Effector CD8-positive, alpha-beta T cell (primary cell): Measurements from ENCODE around the gene LAMA4.
A peak's percentile ranks its signal among the peaks of the same experiment; 100 is the strongest.

Experiments used
- DNase-seq: peaks from one replicate; lab custom pipeline; 2025; lab: John Stamatoyannopoulos, UW

The LAMA4 gene

DNA sequence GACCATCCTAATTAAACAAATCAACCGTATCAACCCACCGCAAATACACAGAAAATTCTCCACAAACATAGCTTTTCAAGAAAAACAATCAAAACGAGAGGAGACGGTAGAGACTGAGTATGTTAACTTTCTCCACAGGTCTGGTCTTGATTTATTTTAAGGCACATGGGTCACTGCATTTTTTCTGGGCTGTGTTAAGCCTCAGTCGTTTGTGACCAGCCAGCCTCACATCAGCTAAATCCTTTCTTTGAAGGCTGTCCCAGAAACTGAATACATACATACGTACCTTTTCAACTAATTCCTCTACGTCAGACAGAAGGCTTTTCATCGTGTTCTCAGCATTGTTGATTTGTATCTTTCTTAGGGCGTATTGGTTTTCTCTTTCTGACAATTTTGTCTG, 69.4 kb downstream of the LAMA4 start:
- DNase-seq, result no peak

DNA sequence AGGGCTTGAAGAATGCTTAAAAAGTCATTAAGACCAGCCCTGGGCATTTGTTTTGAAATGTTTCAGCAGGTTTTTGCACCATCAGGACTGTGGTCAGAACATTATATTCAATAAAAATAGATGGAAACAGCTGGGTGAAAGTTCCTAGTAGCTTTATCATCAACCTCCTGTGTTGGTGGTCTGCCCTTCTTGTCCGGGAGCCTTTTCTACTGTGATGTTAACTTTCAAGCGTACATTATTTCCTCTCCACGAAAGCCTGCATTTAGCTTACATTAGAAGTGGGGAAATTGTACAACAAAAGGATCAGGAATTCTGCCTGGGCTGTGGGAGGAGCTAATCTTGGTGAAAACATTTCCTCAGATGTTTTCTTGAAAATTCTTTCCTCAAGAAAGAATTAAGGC, 71.1 kb downstream of the LAMA4 start:
- DNase-seq, result no peak

- DNase-seq, result no peak
Measured at GRCh38 chr6:112181130-112181529, 73.2 kb downstream of the LAMA4 start.

- DNase-seq, result peak; percentile 14
Measured at GRCh38 chr6:112180095-112180820, 74.1 kb downstream of the LAMA4 start.

DNA sequence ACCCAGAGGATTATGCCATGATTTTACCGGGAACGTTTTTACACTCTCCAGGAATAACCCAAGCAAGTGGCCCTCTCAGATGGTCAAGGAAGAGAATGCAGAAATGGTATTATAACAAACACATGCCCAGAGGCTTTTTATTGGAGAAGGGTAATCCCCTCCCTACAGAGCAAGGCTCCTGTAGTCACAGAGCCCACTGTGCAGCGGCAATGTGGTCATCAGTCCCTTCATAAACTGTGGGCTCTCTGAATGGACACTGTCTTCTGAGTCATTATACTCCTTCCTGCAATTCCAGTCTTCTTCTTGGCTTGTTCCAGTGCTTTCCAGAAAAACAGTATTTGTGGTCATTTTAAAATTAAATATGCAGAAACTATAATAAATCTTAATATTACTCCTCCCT, 74.7 kb downstream of the LAMA4 start:
- no peak for DNase-seq

- no peak for DNase-seq
Measured at GRCh38 chr6:112178846-112179245, 75.5 kb downstream of the LAMA4 start.

GRCh38 chr6:112177092-112177491, 77.3 kb downstream of the LAMA4 start:
- DNase-seq, result no peak

GRCh38 chr6:112176175-112176574, 78.2 kb downstream of the LAMA4 start:
- no peak for DNase-seq

DNA sequence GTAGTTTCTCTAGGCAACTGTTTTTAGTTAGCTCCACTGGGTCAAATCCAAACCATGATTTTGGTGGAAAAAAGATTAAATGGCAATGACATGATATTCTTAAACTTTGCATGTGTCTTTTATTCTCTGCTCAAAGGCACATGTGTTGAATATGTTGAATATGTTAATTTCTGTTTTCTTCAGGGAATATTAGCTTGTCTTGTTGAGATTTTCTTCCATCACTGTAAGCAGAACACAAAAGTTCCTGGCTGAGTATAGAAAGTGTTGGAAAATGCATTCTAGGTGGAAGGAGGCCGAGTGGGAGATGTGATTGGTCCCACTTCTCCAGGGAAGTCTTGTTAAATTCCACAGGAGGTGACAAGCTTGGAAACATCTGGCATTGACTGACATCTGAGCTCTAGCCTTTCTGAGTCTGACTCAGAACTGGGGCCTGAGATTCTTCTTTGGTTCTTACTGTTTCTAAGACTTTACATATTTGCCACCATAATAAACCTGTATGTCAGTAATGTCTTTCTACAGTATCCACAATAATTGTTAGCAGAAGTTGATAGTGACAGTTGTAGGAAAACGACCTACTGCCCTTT, 81.1 kb downstream of the LAMA4 start:
- DNase-seq, result no peak

- DNase-seq, result no peak
Measured at GRCh38 chr6:112172540-112172939, 81.8 kb downstream of the LAMA4 start.

- no peak for DNase-seq
Measured at GRCh38 chr6:112169541-112169940, 84.8 kb downstream of the LAMA4 start.

DNA sequence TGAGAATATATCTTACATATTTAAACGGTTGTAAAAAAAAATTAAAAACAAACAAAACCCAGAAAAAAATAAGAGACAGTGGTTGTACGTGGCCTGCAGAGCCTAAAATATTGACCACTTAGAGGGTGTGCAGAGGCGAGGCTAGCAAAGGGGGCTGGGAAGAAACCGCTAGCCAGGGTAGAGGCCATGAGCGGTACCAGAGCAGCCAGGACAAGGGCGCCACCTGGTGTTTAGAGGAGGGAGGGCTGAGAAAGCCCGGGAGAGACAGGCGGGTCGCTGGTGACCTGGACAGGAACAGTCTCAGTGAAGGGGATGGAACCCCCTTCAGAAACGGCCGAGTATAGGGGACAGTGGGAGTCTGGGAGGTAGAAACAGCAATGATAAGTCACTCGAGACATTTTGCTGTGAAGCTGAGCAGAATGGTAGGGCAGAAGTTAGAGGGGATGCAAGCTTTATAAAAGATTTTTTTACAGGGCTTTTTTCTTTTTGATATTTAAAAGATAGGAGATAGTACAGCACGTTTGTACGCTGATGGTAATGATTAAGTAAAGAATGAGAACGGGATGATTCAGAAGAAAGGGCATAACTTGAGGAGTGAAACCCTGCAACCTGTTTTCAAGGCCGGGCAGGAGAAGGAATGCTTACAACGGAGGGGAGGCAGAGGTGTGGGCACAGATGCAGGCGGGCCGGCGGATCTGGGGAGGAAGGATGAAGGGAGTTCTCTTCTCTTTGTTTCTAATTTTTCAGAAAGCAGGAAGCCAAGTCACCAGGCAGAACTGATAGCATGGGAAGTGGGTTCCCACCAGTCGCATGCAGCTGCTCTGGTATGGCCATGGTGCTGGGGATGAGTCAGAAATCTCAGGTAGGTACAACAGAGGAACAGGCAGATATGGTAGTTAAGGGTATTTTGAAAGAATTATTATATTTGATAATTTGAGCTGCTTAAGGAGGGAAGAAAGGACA, 90.8 kb downstream of the LAMA4 start:
- peak; percentile 58 for DNase-seq

DNA sequence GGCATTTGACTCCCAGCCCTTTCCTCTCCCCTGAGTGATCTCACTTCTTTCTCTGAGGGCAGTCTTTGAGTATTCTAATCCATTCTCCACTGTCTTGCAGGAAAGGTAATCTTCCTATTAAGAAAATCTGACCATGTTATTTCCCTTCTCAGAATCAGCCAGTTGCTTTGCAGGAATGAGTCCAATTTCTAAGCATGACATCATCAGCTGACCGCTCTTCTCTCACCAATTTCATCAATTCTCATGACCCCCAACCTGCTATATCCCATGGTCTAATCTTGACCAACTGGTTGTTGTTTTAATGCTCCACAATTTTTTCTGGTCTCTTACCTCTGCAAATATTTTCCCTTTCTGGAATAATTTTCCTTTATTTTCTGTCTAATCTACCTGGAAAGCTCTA, 93.6 kb downstream of the LAMA4 start:
- no peak for DNase-seq

GRCh38 chr6:112156668-112157067, 97.7 kb downstream of the LAMA4 start:
- no peak for DNase-seq

DNA sequence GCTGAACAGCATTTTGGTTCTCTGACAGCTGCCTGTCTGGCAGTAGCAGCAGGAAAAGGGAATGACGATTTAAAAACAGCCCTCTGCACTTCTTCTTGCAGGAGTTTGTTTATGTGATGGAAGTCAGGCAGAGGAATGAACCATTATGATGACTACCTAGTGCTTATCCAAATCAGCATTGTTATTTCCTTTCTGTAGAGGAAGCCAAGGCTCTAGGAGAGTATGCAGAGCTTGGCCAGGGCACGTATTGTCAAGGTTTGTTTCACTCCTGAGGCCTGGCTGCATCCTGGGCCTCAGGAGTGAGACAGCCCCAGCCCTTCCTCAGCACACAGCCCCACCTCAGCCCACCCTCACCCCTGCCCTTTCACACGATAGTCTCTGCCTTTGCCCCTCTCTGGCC, 98.5 kb downstream of the LAMA4 start:
- DNase-seq, result no peak

DNA sequence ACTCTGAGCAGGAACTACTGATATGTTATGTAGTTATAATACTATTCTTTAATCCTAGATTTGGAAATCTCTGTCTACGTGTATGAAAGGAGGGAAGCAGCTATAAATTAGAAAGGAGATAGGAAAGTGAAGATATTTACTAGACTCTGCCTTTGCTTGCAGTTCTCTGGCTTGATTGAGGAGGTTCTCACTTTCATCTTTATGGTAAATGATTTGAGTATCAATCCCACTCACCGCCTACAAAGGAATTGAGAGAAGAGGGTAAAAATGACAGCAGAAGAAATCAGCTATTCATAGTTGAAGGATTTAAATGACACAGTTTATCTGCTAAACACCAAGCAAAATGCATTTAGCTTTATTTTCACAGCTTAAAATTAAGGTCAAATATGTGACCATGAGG, 99.7 kb downstream of the LAMA4 start:
- no peak for DNase-seq

GRCh38 chr6:112153926-112154607, 100.3 kb downstream of the LAMA4 start:
- no peak for DNase-seq

DNA sequence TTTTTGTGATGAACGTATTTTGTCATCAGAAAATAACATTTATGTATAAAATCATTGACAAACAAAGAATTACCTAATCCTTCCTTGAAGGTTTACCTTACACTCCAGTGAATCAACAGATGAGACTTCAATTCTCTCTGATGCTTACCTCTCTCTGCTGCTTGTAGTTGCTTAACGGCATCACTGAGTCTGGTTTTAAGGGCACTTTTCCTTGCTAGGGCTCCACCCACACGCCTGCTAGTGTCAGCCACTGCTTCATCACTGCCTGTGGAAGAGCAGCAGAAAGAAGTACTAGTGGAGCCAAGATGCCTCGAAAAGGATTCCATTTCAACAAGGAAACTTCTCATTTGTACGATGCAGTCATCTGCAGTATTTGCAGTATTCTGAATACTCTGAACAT, 104.0 kb downstream of the LAMA4 start:
- DNase-seq, result no peak

- no peak for DNase-seq
Measured at GRCh38 chr6:112149719-112150263, 104.6 kb downstream of the LAMA4 start.

DNA sequence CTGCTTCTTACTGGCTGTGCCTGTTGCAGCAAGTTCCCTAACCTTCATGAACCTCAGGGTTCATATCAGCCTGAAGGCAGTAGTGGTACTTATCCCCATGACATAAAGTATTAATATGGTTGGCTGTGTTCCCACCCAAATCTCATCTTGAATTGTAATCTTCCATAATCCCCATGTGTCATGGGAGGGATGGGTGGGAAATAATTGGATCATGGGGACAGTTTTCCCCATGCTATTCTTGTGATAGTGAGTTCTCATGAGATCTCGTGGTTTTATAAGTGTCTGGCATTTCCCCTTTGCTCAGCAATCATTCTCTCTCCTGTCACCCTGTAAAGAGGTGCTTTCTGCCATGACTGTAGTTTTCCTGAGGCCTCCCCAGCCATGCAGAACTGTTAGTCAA, 105.1 kb downstream of the LAMA4 start:
- no peak for DNase-seq

- DNase-seq, result no peak
Measured at GRCh38 chr6:112148103-112148502, 106.3 kb downstream of the LAMA4 start.

DNA sequence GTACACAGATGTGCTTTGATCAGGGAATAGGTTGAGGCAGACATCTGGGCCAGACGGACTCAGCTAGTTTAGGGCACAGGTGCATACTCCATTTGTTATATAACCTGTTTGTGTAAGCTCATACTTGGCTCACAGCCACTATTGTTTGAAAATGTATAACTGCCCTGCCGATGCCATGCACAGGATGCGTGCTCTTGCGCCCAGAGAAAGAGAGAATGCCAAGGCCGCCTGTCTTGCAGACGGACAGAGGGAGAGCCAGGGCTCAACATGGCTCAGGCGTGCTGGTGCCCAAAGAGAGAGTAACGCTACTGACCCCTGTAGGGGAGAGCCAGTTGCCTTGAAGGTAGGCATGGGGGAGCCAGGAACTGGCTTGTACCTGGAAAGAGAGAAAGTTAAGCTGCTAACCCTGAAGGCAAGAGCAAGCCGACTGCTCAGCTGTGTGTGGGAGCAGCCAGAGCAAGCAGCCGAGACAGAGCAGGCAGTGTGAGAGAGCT, 109.2 kb downstream of the LAMA4 start:
- DNase-seq, result no peak
